HG03521 (cell line): ENCODE results near the gene OXCT1.

Experiments used
- ATAC-seq: cut with Tn5 transposase; IDR thresholded peaks from one replicate; pipeline ENCODE4 v1.9.1; 2021; ENCODE audit warnings: mild to moderate bottlenecking, moderate library complexity; ENCODE audit not compliant: unreplicated experiment

OXCT1 gene

GRCh38 chr5:41869724-41870626 is at the start of gene OXCT1:
Gene OXCT1 (minus strand): TSS chr5:41870425. CDS start chr5:41870358, 67 bp downstream.
- ATAC-seq: peak; percentile 96

GRCh38 chr5:41918105-41918504 is 47.9 kb upstream of the OXCT1 start:
- peak; percentile 72 for ATAC-seq

- no peak for ATAC-seq
These were observed 38.3 kb upstream of the OXCT1 start for GRCh38 chr5:41908374-41909079.

GRCh38 chr5:41906151-41906550 is 35.9 kb upstream of the OXCT1 start:
- ATAC-seq: no peak

- ATAC-seq: peak; percentile 98
These were observed 33.9 kb upstream of the OXCT1 start, which contains the start of gene RIMOC1 for GRCh38 chr5:41903892-41904799. Gene RIMOC1 (plus strand): TSS chr5:41904344. CDS start chr5:41904368, 24 bp downstream.

- ATAC-seq: no peak
These were observed 33.2 kb upstream of the OXCT1 start for GRCh38 chr5:41903382-41903891.

- ATAC-seq: no peak
These were observed 26.0 kb upstream of the OXCT1 start for GRCh38 chr5:41896230-41896629.

- ATAC-seq: peak; percentile 52
These were observed 23.0 kb upstream of the OXCT1 start for GRCh38 chr5:41893074-41893851.

- ATAC-seq: no peak
These were observed 21.8 kb upstream of the OXCT1 start for GRCh38 chr5:41892031-41892430.

- no peak for ATAC-seq
These were observed 21.0 kb upstream of the OXCT1 start for GRCh38 chr5:41891066-41891707.

- no peak for ATAC-seq
These were observed 15.1 kb upstream of the OXCT1 start for GRCh38 chr5:41885286-41885685.

GRCh38 chr5:41883936-41884335 is 13.7 kb upstream of the OXCT1 start:
- no peak for ATAC-seq

- ATAC-seq: no peak
These were observed 13.0 kb upstream of the OXCT1 start for GRCh38 chr5:41883243-41883642.

- ATAC-seq: no peak
These were observed 12.5 kb upstream of the OXCT1 start for GRCh38 chr5:41882765-41883164.

GRCh38 chr5:41878643-41879478 is 8.6 kb upstream of the OXCT1 start:
- no peak for ATAC-seq

- ATAC-seq: no peak
These were observed 7.9 kb upstream of the OXCT1 start for GRCh38 chr5:41878173-41878572.

GRCh38 chr5:41877408-41877807 is 7.2 kb upstream of the OXCT1 start:
- no peak for ATAC-seq

- ATAC-seq: no peak
These were observed 6.5 kb upstream of the OXCT1 start for GRCh38 chr5:41876678-41877077.

GRCh38 chr5:41875121-41875520 is 4.9 kb upstream of the OXCT1 start:
- ATAC-seq: no peak
